Measurements from ENCODE around the gene EHD3. TPM values are rescaled to one million over a fixed set of nuclear protein-coding genes. Genes with fewer than 3 reads are reported as not detected.

EHD3 gene
- 8.0 TPM for total RNA-seq (ENCODE audit: unreplicated experiment)
- long read RNA-seq, full-length matches to known transcripts: 3 of 4 reads
- long read RNA-seq, partial matches to known transcripts: 0 of 4 reads
- long read RNA-seq, other reads (novel, unspliced or antisense): 1 of 4 reads

- peaks cover 6% of the 10 kb centered on the region for H3K27me3 Mint-ChIP-seq (ENCODE audit: unreplicated experiment)
- no peak within 1 kb of the TSS for H3K27ac Mint-ChIP-seq (ENCODE audit: unreplicated experiment)
- no peaks in the 10 kb centered on the region for H3K36me3 Mint-ChIP-seq (ENCODE audit: low read depth, unreplicated experiment)
- H3K4me1 Mint-ChIP-seq (ENCODE audit: unreplicated experiment): no peaks in the 10 kb centered on the region
- no peaks in the 10 kb centered on the region for H3K9me3 Mint-ChIP-seq (ENCODE audit: unreplicated experiment)
- TF ChIP-seq CTCF (IDR thresholded peaks at IDR 0.05; ENCODE audit: unreplicated experiment): peak; percentile 48
- H3K4me3 Mint-ChIP-seq (ENCODE audit: unreplicated experiment): peak within 1 kb of the TSS; percentile 81
- peak; percentile 98 for DNase-seq (ENCODE audit: low spot score)
These were observed at the start of gene EHD3 for GRCh38 chr2:31233741-31234682. EHD3 (plus strand) TSS chr2:31234152; CDS start chr2:31234622, 470 bp downstream.

- H3K27ac Mint-ChIP-seq (ENCODE audit: unreplicated experiment): no peak overlapping the region
- no peak overlapping the region for H3K4me3 Mint-ChIP-seq (ENCODE audit: unreplicated experiment)
These were observed 46.8 kb upstream of the EHD3 start for GRCh38 chr2:31187166-31187565.

GRCh38 chr2:31188131-31188530 lies 45.8 kb upstream of the EHD3 start:
- no peaks in the 10 kb centered on the region for H3K36me3 Mint-ChIP-seq (ENCODE audit: low read depth, unreplicated experiment)
- no peak for TF ChIP-seq CTCF (IDR thresholded peaks at IDR 0.05; ENCODE audit: unreplicated experiment)
- H3K4me1 Mint-ChIP-seq (ENCODE audit: unreplicated experiment): no peaks in the 10 kb centered on the region
- H3K27me3 Mint-ChIP-seq (ENCODE audit: unreplicated experiment): no peaks in the 10 kb centered on the region
- H3K4me3 Mint-ChIP-seq (ENCODE audit: unreplicated experiment): no peak overlapping the region
- no peak overlapping the region for H3K27ac Mint-ChIP-seq (ENCODE audit: unreplicated experiment)
- no peaks in the 10 kb centered on the region for H3K9me3 Mint-ChIP-seq (ENCODE audit: unreplicated experiment)
- no peak for DNase-seq (ENCODE audit: low spot score)

More at GRCh38 chr2:31187166-31187565, 46.8 kb upstream of the EHD3 start:
- no peak for TF ChIP-seq CTCF (IDR thresholded peaks at IDR 0.05; ENCODE audit: unreplicated experiment)
- no peak for DNase-seq (ENCODE audit: low spot score)
- Mint-ChIP-seq H3K36me3 (ENCODE audit: low read depth, unreplicated experiment) (no peaks in the 10 kb centered on the region), H3K27me3 (ENCODE audit: unreplicated experiment) (no peaks in the 10 kb centered on the region), H3K4me1 (ENCODE audit: unreplicated experiment) (no peaks in the 10 kb centered on the region), H3K9me3 (ENCODE audit: unreplicated experiment) (no peaks in the 10 kb centered on the region)

GRCh38 chr2:31189141-31189540 lies 44.8 kb upstream of the EHD3 start:
- Mint-ChIP-seq H3K36me3 (ENCODE audit: low read depth, unreplicated experiment) (no peaks in the 10 kb centered on the region), H3K9me3 (ENCODE audit: unreplicated experiment) (no peaks in the 10 kb centered on the region), H3K27ac (ENCODE audit: unreplicated experiment) (no peak overlapping the region), H3K27me3 (ENCODE audit: unreplicated experiment) (no peaks in the 10 kb centered on the region), H3K4me1 (ENCODE audit: unreplicated experiment) (peaks cover 3% of the 10 kb centered on the region), H3K4me3 (ENCODE audit: unreplicated experiment) (no peak overlapping the region)
- no peak for TF ChIP-seq CTCF (IDR thresholded peaks at IDR 0.05; ENCODE audit: unreplicated experiment)
- DNase-seq (ENCODE audit: low spot score): no peak

GRCh38 chr2:31190188-31190587 lies 43.8 kb upstream of the EHD3 start:
- no peak for DNase-seq (ENCODE audit: low spot score)
- Mint-ChIP-seq H3K27me3 (ENCODE audit: unreplicated experiment) (no peaks in the 10 kb centered on the region), H3K27ac (ENCODE audit: unreplicated experiment) (no peak overlapping the region), H3K4me3 (ENCODE audit: unreplicated experiment) (no peak overlapping the region), H3K36me3 (ENCODE audit: low read depth, unreplicated experiment) (no peaks in the 10 kb centered on the region), H3K4me1 (ENCODE audit: unreplicated experiment) (peaks cover 3% of the 10 kb centered on the region), H3K9me3 (ENCODE audit: unreplicated experiment) (no peaks in the 10 kb centered on the region)
- TF ChIP-seq CTCF (IDR thresholded peaks at IDR 0.05; ENCODE audit: unreplicated experiment): no peak

Measured in endothelial cell (in vitro differentiated cells).